A172 (cell line): ENCODE results near the gene SAFB. TPM values are rescaled to one million over a fixed set of nuclear protein-coding genes. Genes with fewer than 3 reads are reported as not detected.

Experiments
- DNase-seq: peaks from one replicate; pipeline ENCODE4 v3.0.0-alpha.2; 2015; ENCODE audit warnings: low spot score
- total RNA-seq: library from RNA; depleted of rRNA; stranded (reverse); fragments of >200 nt; shearing (Covaris generic); gene quantifications from 2 replicates; pipeline ENCODE4 v1.2.3, GENCODE V29; 2014

The SAFB gene
- total RNA-seq, 1 experiment from 2014 or later = 31.5 TPM

GRCh38 chr19:5666921-5667610, 44.2 kb downstream of the SAFB start:
- DNase-seq = no peak

- no peak for DNase-seq
These were observed 44.9 kb downstream of the SAFB start for GRCh38 chr19:5667751-5668271.

DNA sequence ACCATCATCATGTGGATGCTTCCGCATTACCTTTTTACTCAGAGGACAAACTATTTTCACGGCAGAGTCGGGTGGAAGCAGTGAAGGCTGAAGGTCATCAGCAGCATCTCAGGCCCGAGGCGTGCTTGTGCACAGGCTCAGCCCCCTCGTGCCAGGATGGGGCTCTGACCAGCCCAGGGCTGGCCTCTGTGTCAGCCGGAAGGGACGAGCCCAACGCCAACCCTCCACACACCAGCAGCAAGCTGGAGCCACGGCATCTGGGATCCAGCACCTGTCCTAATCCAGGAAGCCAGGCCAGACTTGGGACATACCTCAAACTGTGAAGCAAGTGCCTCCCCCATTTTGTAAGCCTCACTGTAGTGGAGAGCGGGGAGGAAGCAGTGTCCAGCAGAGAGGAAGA, 46.3 kb downstream of the SAFB start:
- no peak for DNase-seq

GRCh38 chr19:5671600-5671999, 48.7 kb downstream of the SAFB start:
- DNase-seq = no peak

- no peak for DNase-seq
These were observed 50.0 kb downstream of the SAFB start for GRCh38 chr19:5672708-5673459.

GRCh38 chr19:5673752-5674151, 50.9 kb downstream of the SAFB start:
- DNase-seq = no peak

DNA sequence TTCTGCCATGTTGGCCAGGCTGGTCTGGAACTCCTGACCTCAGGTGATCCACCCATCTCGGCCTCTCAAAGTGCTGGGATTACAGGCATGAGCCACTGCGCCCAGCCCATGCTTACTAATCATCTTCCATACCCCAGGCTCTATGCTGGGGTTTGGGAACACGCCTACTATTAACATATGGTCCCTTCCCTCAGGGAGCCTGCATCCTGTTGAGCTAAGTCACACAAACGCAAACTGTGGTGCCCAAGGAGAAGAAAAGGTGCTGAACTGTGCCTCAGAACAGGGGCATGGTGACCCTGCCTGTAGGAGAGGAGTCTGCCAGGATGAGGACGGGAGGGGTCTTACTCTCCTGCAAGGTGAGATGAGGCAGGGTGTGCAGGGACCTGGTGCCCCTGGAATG, 51.8 kb downstream of the SAFB start:
- no peak for DNase-seq

DNA sequence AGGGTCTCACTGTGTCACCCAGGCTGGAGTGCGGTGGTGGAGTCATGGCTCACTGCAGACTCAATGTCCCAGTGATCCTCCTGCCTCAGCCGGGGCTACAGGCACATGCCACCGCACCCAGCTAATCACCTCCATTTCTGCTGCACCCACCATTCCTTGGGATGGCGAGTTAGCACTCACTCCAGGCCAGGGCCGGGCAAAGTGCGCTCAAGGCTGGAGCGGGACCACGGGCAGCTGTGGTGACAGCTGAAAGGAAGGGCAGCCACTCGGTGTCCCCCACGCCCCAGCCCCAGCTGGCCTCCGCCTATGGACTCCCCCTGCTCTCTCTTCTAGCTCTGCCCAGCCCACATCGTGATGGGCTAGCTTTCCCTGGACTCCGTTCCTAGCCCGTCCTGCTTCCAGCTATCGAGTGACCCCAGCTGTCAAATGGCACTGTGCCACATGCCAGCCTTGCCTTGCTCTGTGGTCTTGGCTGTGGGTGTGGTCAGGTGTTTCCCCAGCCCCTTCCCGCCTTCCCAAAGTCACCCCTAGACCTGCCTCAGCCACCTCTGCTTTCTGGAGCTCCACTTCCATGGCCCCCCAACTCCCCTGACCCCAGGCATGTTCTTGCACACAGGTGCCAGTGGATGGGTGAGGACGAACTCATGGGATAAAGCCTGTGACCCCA, 53.4 kb downstream of the SAFB start:
- DNase-seq = no peak

DNA sequence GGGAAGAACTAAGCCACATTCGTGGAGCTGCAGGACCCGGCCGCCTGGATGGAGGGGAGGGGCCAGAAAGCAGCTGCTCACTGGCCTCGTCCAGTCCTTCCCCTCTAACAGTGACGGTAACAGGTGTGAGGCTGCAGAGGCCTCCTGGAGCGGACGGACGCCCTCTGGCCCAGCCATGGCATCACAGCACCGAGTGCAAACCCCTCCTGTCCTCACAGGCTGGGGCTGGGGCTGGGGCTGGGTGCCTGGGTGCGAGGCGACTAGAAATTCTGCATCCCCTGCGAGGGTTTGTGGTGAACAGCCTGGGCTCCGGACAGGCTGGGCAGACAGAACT, 53.9 kb downstream of the SAFB start:
- no peak for DNase-seq

DNA sequence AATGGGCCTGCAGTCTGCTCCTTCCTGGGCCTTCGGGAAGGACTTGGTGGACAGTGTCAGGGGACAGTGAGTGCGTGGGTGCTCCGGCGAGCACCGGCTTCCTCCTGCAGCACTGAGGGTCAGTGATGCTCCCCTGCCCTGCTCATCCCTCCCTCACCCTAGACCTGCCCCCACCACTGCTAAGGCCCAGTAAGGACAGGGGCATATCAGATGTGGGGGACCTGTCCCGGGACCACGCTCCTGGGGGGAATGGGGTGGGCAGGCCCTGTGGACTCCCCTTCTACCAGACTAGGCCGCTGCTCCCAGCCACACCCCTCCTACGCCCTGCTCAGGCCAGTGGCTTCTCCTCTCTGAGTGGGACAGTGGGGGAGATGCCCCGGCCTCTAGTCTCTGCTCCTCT, 54.3 kb downstream of the SAFB start:
- no peak for DNase-seq

DNA sequence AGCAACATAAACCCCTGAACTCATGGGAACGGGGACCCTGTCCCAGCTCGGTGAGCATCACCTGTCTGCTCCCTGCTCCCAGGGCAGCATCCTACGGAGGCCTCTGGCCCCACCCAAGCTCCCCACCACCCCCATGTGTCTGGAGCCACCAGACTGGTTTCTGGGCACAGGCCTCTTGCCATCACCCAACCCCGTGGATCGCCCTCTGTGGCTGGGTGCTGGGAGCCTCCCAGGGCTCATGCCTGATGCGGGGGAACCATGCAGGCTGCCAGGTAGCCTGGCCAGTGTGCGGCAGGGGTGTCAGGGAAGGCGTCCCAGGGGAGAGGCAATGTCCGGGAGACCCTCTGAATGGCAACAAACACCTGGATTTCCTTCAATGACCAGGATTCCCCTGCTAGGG, 54.7 kb downstream of the SAFB start:
- DNase-seq = no peak

DNA sequence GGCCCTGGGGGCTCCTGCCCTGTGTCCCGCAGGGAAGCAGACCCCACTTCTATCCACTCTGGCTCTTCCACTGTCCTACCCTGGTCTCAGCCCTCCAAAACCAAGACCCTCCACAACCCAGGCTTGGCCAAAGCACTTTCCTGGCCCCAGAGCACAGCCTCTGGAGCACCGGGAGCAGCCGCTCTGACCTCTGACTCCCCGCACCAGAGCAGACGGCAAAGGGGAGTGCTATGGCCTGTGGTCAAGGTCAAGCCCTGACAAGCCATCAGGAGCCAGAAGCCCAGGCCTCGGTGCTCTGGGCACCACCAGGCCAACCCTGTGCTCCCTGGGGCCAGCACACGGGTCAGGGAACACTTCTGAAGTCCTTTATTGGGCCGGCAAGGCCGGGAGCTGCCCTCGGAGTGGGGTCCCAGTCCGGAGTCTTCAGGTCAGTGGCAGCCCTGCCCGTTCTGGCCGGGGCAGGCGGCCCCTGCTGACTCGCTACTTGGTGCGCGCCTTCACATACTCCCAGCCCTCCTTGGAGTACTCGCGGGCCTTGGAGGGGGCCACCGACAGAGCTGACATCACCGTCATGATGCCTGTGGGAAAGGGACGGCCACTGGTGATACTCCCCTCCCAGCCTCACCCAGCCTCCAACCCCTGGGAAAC, 55.3 kb downstream of the SAFB start:
- DNase-seq = no peak

DNA sequence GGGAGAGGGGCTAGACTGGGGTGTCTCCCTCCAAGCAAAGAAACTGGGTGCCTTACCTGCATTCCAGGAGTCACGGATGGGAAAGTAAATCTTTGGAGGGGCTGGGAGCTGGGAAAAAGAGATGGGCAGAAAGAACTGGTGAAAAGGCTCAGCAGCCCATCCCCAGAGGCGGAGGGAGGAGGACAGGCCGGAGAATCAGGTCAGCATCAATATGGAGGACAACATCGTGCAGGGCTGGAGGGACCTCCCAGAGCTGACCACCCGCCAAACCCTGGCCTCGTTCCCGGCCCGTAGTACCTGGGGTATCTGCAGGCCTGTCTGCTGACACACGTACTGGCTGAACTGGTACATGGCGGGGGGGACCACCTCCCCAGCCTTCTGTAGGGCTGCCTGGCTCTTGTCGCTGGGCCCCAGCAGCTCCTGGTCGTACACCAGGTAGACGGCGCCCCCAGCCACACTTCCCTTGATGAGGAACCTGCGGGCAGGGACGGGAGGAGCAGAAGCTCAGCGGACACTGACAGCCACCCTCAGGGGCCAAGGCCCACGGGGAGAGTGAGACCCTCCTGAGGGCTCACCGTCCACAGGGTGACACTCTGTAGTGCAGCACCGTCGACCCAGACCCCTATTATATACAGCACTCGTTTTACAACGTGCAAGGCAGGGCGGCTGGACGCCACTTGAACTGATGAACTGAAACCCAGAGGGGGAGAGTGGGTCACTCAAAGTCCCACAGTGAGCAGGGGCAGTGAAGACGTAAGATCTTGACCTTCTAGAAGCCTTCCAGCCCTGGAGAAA, 56.6 kb downstream of the SAFB start:
- no peak for DNase-seq

- no peak for DNase-seq
These were observed 57.2 kb downstream of the SAFB start for GRCh38 chr19:5680084-5680436.

- DNase-seq = peak; percentile 98
These were observed 57.8 kb downstream of the SAFB start, which contains the start of the genes HSD11B1L and MICOS13 for GRCh38 chr19:5680437-5681368. HSD11B1L (plus strand) TSS chr19:5681027; CDS start chr19:5684833, 3,806 bp downstream. MICOS13 (minus strand) TSS chr19:5680516; CDS start chr19:5680486, 30 bp downstream.

DNA sequence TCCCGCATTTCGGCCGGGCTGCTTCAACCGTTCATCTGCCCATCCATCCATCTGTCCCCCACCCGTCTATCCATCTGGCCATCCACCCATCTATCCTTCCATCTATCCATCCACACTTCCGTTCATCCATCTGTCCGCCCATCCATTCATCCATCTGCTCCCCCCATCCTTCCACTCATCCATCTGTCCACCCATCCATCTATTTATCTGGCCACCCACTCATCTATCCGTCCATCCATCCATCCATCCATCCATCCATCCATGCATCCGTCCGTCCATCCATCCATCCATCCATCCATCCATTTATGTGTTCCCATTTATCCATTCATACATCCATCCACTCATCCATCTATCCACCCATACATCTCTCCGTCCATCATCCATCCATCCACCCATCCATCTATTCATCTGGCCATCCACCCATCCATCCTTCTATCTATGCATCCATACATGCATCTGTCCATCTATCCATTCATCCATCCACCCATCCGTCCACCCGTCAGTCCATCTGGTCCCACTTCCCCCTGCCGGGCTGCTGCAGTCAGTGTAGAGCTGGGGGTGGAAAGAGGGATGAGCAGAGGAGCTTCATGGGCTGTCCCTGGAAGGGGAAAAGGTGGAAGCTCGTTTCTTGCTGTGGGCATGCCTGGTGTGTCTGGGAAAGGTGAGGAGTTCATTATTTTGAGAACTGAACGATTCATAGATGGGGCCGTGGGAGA, 58.7 kb downstream of the SAFB start:
- no peak for DNase-seq

- no peak for DNase-seq
These were observed 59.2 kb downstream of the SAFB start for GRCh38 chr19:5682107-5682482.

GRCh38 chr19:5683177-5683886, 60.4 kb downstream of the SAFB start:
- DNase-seq = no peak
